Measurements from ENCODE around the gene C3orf18. TPM values are rescaled to one million over a fixed set of nuclear protein-coding genes. Genes with fewer than 3 reads are reported as not detected.

Gene C3orf18
- total RNA-seq, 1 experiment from 2014 or later: 7.1 TPM

DNA sequence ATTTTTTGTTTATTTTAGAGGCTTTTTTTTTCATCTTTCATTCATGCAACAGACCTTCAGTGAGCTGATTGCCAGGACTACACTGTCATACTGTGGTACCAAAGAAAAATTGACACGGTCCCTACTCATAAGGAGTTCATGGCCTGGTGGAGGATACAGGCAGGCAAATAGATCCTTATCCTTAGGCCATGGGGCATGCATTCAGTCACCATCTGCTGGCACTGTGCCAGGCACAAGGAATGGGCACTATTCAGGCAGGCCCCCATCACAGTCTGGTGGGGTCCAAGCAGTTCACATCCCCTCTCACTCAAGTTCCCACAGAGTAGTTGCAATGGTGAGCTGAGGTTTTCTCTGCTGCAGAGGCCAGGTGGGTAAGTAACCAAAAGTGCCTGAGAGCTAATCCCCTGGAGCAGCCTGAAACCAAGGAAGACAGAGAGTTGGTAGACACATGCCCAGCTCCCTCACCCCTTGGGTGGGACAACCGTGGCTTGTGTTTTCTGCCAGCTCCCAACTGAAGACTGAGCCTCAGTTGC lies 26.8 kb upstream of the C3orf18 start:
- H2AFZ ChIP-seq (ENCODE audit: low read length): no peak overlapping the region
- H3K4me1 ChIP-seq (ENCODE audit: insufficient read depth, low read length): no peaks in the 10 kb centered on the region
- no peaks in the 10 kb centered on the region for H3K79me2 ChIP-seq (ENCODE audit: insufficient read depth, low read length)
- no peak overlapping the region for H4K91ac ChIP-seq (ENCODE audit: insufficient read length, low read depth, low read length)
- H3K27ac Mint-ChIP-seq: no peak overlapping the region
- no peak overlapping the region for H3K18ac ChIP-seq (ENCODE audit: insufficient read length, low read depth, low read length)
- H2BK5ac ChIP-seq (ENCODE audit: insufficient read length, low read length): no peak overlapping the region
- peaks cover 0 to 3% of the 10 kb centered on the region in 2 experiments; a peak in 1 of 4 replicates for H3K4me1 Mint-ChIP-seq
- no CpG with 5 or more reads among the region's 2 CpGs for WGBS (ENCODE audit: extremely low coverage, insufficient read length, low lambda C conversion rate)
- H2BK120ac ChIP-seq (ENCODE audit: low read depth, low read length, poor library complexity, severe bottlenecking): no peak overlapping the region
- H3K4me3 Mint-ChIP-seq: no peak overlapping the region
- H3K36me3 Mint-ChIP-seq (ENCODE audit: insufficient read depth in 1 of 3, low read depth in 3 of 3): no peaks in the 10 kb centered on the region
- no peaks in the 10 kb centered on the region for H3K79me1 ChIP-seq (ENCODE audit: insufficient read depth, low read depth, low read length, poor library complexity, severe bottlenecking)
- no peak overlapping the region for H4K5ac ChIP-seq (ENCODE audit: insufficient read length, low read depth, low read length)
- H3K27me3 ChIP-seq (ENCODE audit: insufficient read depth, low read length): no peaks in the 10 kb centered on the region
- H3K4me2 ChIP-seq (ENCODE audit: insufficient read depth, insufficient read length, low read length): no peak overlapping the region
- H3K9ac ChIP-seq (ENCODE audit: extremely low read depth, insufficient read length, low read length): no peak overlapping the region
- no peaks in the 10 kb centered on the region for H3K9me3 ChIP-seq (ENCODE audit: control insufficient read depth, low read depth, low read length)
- TF ChIP-seq, protein P1, sequence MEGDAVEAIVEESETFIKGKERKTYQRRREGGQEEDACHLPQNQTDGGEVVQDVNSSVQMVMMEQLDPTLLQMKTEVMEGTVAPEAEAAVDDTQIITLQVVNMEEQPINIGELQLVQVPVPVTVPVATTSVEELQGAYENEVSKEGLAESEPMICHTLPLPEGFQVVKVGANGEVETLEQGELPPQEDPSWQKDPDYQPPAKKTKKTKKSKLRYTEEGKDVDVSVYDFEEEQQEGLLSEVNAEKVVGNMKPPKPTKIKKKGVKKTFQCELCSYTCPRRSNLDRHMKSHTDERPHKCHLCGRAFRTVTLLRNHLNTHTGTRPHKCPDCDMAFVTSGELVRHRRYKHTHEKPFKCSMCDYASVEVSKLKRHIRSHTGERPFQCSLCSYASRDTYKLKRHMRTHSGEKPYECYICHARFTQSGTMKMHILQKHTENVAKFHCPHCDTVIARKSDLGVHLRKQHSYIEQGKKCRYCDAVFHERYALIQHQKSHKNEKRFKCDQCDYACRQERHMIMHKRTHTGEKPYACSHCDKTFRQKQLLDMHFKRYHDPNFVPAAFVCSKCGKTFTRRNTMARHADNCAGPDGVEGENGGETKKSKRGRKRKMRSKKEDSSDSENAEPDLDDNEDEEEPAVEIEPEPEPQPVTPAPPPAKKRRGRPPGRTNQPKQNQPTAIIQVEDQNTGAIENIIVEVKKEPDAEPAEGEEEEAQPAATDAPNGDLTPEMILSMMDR (conservative IDR thresholded peaks at IDR 0.05): no peak
- no peak overlapping the region for H2BK12ac ChIP-seq (ENCODE audit: insufficient read length, low read depth, low read length)
- no peak overlapping the region for H2BK20ac ChIP-seq (ENCODE audit: low read depth, low read length, poor library complexity, severe bottlenecking)
- no peak overlapping the region for H3K4ac ChIP-seq (ENCODE audit: low read depth, low read length)
- H2AK5ac ChIP-seq (ENCODE audit: insufficient read length, low read length): no peak overlapping the region
- no peak overlapping the region for H4K8ac ChIP-seq (replicated peaks; ENCODE audit: insufficient read length, low read depth, low read length)
- H3K14ac ChIP-seq (ENCODE audit: insufficient read depth, low read length): no peak overlapping the region
- no peak overlapping the region for H2BK15ac ChIP-seq (ENCODE audit: low read depth, low read length)
- no peaks in the 10 kb centered on the region for H4K20me1 ChIP-seq (ENCODE audit: control insufficient read depth, insufficient read depth, insufficient read length)
- H3K27ac ChIP-seq (ENCODE audit: insufficient read length, low read depth, low read length): no peak overlapping the region
- H3T11ph ChIP-seq (ENCODE audit: low read length): no peak overlapping the region
- peaks cover 17% of the 10 kb centered on the region for H3K27me3 Mint-ChIP-seq (ENCODE audit: low read depth)
- no peaks in the 10 kb centered on the region for H3K9me3 Mint-ChIP-seq
- no peak overlapping the region for H3K23ac ChIP-seq (ENCODE audit: insufficient read length, low read depth, low read length)
- no peaks in the 10 kb centered on the region for H3K23me2 ChIP-seq (ENCODE audit: insufficient read length, low read depth, low read length, poor library complexity, severe bottlenecking)
- no peak for DNase-seq
- H3K56ac ChIP-seq (ENCODE audit: insufficient read length, low read depth, low read length): no peak overlapping the region

Data from H9 (cell line).